SKM-1 (cell line): ENCODE results near the gene CYSRT1.

Experiments used
- DNase-seq: peaks from one replicate; lab custom pipeline; 2025; ENCODE audit not compliant: unreplicated experiment; lab: John Stamatoyannopoulos, UW

The CYSRT1 gene

DNA sequence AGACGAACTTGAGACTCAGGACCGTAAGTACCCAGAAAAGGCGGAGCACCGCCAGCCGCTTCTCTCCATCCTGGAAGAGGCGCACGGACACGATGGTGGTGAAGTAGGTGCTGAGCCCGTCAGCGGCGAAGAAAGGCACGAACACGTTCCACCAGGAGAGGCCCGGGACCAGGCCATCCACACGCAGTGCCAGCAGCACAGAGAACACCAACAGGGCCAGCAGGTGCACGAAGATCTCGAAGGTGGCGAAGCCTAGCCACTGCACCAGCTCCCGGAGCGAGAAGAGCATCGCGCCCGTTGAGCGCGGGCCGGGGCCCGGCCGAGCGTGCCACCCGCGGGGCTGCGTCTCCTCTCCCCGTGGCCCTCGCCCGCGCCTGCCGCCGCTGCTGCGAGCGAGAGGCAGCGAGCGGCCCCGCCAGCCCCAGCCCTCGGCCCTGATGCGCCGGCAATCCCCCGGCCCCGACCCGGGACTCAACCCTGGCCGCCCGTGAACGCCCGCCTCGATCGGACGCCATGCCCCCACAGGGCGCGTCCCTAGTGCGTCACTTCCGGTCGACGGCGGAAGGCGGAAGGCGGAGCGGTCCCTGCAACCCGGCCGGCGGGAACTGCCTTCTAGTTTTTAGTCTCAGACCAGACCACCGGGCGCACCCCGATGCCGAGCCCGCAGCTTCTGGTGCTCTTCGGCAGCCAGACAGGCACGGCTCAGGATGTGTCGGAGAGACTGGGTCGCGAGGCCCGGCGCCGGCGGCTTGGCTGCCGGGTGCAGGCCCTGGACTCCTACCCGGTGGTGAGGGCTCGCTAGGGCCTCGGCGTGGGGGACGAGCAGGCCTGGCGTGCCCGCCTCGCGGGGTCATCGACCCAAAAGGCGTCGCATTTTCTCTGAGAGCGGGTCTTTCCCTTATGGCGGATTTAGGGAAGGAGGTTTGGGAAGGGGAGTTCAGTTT, 19.6 kb upstream of the CYSRT1 start, which contains the start of the genes NDOR1 and TMEM203:
Gene NDOR1 (plus strand): TSS at position 575 of the 944 bp plus-strand sequence. CDS start 78 bp downstream, at position 653.
Gene TMEM203 (minus strand): TSS at position 523 of the 944 bp plus-strand sequence. CDS start 234 bp downstream, at position 289.
- DNase-seq, result peak; percentile 42

GRCh38 chr9:137206602-137207001, 18.4 kb upstream of the CYSRT1 start:
- DNase-seq, result no peak

DNA sequence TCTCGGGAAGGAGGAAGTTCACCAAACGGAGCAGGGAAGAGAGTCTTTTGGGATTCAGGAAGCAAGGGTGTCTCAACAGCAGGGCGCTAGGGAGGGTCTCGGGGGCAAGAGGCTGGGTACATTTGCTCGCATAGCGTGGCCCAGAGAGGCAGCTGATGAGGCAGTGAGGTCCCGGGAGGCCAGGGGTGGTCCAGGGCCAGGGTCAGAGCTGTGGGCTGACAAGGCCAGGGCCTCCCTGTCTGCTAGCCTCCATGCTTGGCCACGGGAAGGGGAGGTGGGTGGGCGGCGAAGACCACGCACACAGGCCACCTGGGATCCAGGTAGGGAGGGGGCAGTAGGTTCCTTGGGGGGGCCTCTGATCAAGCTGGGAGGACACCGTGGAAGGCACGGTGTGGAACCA, 13.4 kb upstream of the CYSRT1 start:
- DNase-seq, result no peak

DNA sequence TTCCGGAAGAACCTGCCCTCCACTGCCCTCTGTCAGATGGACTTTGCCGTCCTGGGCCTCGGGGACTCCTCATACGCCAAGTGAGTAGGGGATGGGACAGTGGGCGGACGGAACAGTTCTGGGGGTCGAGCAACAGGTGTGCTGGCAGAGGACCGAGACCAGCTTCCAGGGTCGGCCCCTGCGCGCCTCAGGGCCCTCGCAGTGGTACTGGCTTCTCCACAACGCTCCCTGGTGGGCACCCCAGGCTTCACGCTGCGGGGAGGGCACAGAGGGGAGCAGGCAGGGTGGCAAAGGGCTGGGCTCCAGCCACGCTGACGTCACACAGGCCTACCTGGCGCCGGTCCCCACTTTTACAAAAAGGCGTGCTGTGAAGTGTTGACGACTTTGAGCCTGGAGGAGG, 12.5 kb upstream of the CYSRT1 start:
- DNase-seq, result no peak

GRCh38 chr9:137213160-137214060, 11.6 kb upstream of the CYSRT1 start:
- DNase-seq, result no peak

- DNase-seq, result no peak
These were observed 10.4 kb upstream of the CYSRT1 start for GRCh38 chr9:137214620-137215019.

DNA sequence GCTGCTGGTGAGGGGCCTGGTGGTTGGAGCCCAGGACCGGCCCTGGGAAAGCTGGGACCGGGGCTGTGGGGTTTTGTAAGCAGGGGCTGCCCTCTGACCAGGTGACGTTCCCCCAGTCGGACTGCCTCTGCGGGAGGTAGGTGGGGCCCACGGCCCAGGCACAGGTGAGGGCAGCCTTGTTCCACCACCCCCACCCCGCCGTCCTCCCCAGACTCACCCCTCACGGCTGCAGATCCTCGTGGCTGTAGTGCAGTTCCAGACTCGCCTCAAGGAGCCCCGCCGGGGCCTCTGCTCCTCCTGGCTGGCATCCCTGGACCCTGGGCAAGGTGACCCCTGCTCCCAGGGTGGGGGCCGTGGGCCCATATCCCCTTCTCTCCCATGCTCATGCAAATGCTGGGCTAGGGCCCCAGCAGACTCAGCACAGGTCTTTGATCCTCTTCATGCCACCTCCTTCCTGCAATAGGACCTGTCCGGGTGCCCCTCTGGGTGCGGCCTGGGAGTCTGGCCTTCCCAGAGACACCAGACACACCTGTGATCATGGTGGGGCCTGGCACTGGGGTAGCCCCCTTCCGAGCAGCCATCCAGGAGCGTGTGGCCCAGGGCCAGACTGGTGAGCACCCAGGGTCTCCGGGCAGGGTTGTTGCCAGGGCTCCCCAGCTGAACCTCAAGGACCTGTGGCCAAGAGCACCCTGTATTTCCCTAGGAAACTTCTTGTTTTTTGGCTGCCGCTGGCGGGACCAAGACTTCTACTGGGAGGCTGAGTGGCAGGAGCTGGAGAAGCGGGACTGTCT, 9.6 kb upstream of the CYSRT1 start:
- DNase-seq, result no peak

- DNase-seq, result no peak
These were observed 8.6 kb upstream of the CYSRT1 start for GRCh38 chr9:137216188-137216965.

- no peak for DNase-seq
These were observed 7.4 kb upstream of the CYSRT1 start for GRCh38 chr9:137217276-137218211.

GRCh38 chr9:137218212-137218753, 6.7 kb upstream of the CYSRT1 start:
- no peak for DNase-seq

GRCh38 chr9:137218754-137219271, 6.2 kb upstream of the CYSRT1 start:
- no peak for DNase-seq

DNA sequence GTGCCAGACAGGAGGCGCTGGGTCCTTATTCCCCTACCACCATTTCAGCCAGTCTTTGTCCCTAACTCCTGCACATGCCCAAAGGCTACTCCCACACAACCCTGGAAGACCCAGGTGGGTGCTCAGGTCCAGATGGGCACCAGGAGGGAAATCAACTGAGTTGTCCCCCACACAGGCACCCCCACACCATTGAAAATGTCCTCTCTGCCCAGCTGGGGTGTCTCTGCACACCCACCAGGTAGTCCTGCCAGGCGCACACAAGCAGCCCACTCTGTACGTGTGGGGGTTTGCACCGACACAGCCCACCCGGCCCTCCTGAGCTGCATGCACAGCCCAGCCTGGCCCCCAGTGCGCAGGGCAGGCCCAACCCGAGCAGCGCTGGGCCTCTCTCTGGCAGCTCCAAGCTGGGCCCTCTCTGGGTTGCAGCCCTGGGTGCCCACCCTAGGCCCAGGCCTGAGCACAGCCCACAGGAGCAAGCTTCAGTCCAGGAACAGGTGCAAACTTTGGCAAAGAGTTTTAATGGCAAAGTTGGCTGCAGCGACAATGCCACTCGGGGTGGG, 5.1 kb upstream of the CYSRT1 start:
- no peak for DNase-seq

DNA sequence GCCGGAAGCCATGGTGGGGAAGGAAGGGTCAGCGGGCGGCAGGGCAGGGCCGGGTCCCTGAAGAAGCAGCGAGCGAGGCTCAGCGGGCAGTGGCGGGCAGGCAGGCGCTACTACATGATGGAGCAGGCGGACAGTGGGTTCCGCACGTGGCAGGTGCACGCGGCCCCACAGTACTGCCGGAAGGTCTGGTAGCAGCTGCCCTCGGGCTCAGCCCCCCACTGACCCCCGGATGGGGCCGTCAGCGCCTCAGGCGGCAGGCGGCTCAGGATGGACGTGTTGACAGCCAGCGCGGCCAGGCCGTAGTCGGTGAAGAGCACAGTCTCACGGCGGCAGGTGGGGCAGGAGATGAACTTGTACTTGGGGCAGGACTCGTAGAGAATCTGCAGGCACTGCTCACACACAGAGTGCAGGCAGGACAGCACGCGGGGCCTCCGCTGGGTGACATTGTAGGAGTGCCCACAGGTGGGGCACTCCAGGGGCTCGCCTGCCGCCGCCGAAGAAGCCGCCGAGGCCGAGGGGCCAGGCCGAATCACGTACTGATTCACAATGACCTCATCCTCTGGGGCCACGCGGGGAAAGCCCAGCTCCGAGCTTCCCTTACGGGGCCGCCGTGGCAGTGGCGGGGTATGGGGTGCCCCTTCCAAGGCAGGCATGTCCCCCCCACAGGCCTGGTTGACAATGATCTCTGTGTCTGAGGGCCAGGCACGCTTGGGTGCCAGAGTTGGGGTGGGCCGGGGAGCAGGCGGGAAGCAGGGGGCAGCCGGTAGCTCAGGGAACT, 4.5 kb upstream of the CYSRT1 start:
- no peak for DNase-seq

GRCh38 chr9:137221095-137221505, 3.9 kb upstream of the CYSRT1 start:
- DNase-seq, result no peak

DNA sequence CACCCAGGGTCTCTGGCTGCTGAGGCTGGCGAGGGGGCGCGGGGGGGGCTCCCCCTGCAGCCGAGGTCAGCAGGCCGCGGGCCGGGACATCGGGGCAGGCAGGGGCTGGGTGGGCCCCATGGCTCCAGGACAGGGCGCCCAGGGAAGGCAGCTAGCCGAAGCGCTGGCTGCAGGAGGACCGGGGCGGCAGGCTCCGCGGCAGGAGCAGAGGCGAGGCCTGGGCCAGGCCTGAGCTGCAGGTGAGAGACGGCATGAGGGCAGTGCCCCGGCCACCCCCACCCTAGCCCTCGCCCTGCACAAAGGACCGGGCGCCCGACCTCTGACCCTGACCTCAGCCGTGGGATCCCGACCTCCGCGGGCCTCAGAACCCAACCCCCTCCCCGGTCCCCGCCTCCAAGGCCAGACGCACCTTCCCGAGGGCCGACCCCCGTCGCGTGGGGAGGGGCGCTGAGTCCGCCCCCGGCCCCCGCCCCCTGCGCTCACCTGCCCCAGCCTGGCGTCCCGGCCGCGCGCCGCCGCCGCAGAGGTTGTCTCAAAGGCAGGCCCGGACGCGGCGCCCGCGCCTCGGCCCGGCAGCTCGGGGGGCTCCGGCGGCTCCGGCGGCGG, 3.4 kb upstream of the CYSRT1 start:
- no peak for DNase-seq

DNA sequence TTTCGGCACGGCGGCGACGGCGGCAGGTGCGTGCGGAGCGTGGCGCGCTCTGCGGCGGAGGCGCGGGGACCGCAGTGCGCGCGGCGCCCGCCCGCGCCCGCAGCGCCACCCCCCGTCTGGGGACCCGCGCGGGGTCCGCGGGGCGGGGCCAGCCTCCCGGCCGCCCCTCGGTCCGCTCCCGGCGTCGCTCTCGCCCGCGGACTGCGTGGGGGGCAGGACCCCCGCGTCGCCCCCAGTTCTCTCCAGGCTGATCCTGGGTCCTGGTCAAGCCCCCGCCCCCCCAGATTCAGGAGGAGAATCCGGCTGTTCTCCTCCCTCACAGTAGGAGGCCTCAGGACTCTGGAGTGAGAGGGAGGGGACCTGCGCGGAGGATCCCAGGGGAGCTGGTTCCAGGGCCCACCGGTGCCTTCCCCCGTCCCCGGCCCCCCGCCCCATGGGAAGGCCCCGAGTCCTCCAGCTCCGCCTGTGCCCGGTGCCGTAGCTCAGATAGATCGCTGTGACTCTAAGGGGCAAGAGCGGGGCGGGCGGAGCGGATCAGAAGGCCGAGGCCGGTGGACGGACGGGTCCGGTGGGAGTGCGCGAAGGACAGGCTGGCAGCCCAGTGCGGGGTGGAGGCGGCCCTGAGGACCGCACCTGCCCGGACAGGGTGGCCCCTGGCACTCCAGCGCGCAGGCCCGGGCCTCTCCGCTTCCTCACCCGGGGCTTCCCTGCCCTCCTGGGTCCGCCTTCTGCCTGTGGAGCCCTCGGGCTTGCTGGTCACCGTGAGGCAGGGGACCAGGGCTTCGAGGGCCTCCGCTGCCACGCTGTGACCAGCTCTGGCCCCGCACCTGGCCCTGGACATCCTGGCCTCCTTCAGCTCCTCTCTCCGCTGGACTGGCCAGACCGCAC, 2.5 kb upstream of the CYSRT1 start, which contains the start of gene RNF208:
Gene RNF208 (minus strand): TSS at position 51 of the 888 bp plus-strand sequence. CDS start 1,028 bp downstream, outside the sequence.
- no peak for DNase-seq
